GM12873 (cell line): Measurements from ENCODE around the gene MIER2.

ENCODE experiments used
- CTCF ChIP-seq: IDR thresholded peaks from 2 replicates; pipeline ENCODE4 v1.5.1; 2012; ENCODE audit warnings: low read depth, mild to moderate bottlenecking, moderate library complexity, low read length, control low read depth; ENCODE audit not compliant: insufficient read depth; ENCODE audit errors: missing control alignments

Gene MIER2

GRCh38 chr19:335486-336066 is 9.0 kb downstream of the MIER2 start:
- no peak for TF ChIP-seq CTCF

- TF ChIP-seq CTCF, result no peak
Observed at GRCh38 chr19:335072-335471, 9.5 kb downstream of the MIER2 start.

GRCh38 chr19:334296-335071 is 10.1 kb downstream of the MIER2 start:
- TF ChIP-seq CTCF, result no peak

GRCh38 chr19:330503-330902 is 14.1 kb downstream of the MIER2 start:
- no peak for TF ChIP-seq CTCF

- TF ChIP-seq CTCF, result no peak
Observed at GRCh38 chr19:329876-330275, 14.7 kb downstream of the MIER2 start.

GRCh38 chr19:328025-328505 is 16.5 kb downstream of the MIER2 start:
- TF ChIP-seq CTCF, result no peak

- TF ChIP-seq CTCF, result no peak
Observed at GRCh38 chr19:327291-328024, 17.1 kb downstream of the MIER2 start.
